Keratinocyte (primary cell): ENCODE results near the gene GTF2IRD1. TPM values are rescaled to one million over a fixed set of nuclear protein-coding genes. Genes with fewer than 3 reads are reported as not detected.

Source experiments
- DNase-seq: peaks from one replicate; pipeline ENCODE4 v3.0.0-alpha.2; 2011; ENCODE audit warnings: low read depth, missing footprints, low spot score
- FAIRE-seq: peaks from 2 replicates; lab custom pipeline; 2011; peaks lifted over from hg19 to GRCh38; lab: Jason Lieb, UNC
- H2AFZ ChIP-seq: 2 replicates; pipeline ENCODE4 v1.6.0; 2012; ENCODE audit warnings: low read length, control low read depth, inconsistent platforms; ENCODE audit not compliant: control insufficient read depth
- H3K27ac ChIP-seq: 2 replicates; pipeline ENCODE4 v1.5.1; 2011; ENCODE audit warnings: low read length; ENCODE audit not compliant: control insufficient read depth, insufficient read depth
- H3K27me3 ChIP-seq: 3 replicates; pipeline ENCODE4 v1.6.0; 2011; ENCODE audit warnings: low read length; ENCODE audit not compliant: control insufficient read depth, insufficient read depth; ENCODE audit errors: extremely low read depth
- H3K36me3 ChIP-seq, 2 experiments: 2 replicates in 1 of 2; 3 replicates in 1 of 2; pipeline ENCODE4 v1.5.1; 2011; ENCODE audit warnings: low read length in 2 of 2, mild to moderate bottlenecking in 1 of 2; ENCODE audit not compliant: control insufficient read depth in 2 of 2, insufficient read depth in 2 of 2; ENCODE audit errors: extremely low read depth in 1 of 2
- H3K4me1 ChIP-seq: 3 replicates; pipeline ENCODE4 v1.5.1; 2011; ENCODE audit warnings: low read length; ENCODE audit not compliant: control insufficient read depth, insufficient read depth; ENCODE audit errors: extremely low read depth
- H3K4me2 ChIP-seq: 3 replicates; pipeline ENCODE4 v1.6.0; 2011; ENCODE audit warnings: low read depth, low read length; ENCODE audit not compliant: control insufficient read depth, insufficient read depth; ENCODE audit errors: extremely low read depth
- H3K4me3 ChIP-seq, 3 experiments: fragments of 200-600 bp in 1 of 3; sonication (generic) in 1 of 3; 2 replicates in 2 of 3; 3 replicates in 1 of 3; pipeline ENCODE4 v1.5.1; 2011 to 2016; ENCODE audit warnings: low read length in 3 of 3, mild to moderate bottlenecking in 3 of 3, control low read depth in 2 of 3, inconsistent platforms in 1 of 3, low read depth in 1 of 3, mixed read lengths in 1 of 3, mixed run types in 1 of 3, moderate library complexity in 1 of 3; ENCODE audit not compliant: control insufficient read depth in 2 of 3, insufficient read depth in 2 of 3; ENCODE audit errors: extremely low read depth in 1 of 3
- H3K79me2 ChIP-seq: 2 replicates; pipeline ENCODE4 v1.6.0; 2012; ENCODE audit warnings: low read length; ENCODE audit not compliant: control insufficient read depth, insufficient read depth
- H3K9ac ChIP-seq: 3 replicates; pipeline ENCODE4 v1.6.0; 2011; ENCODE audit warnings: low read length; ENCODE audit not compliant: control insufficient read depth, insufficient read depth; ENCODE audit errors: extremely low read depth
- H3K9me1 ChIP-seq: 3 replicates; pipeline ENCODE4 v1.6.0; 2011; ENCODE audit warnings: low read length; ENCODE audit not compliant: control insufficient read depth, insufficient read depth; ENCODE audit errors: extremely low read depth
- H3K9me3 ChIP-seq: 2 replicates; pipeline ENCODE4 v1.5.1; 2012; ENCODE audit warnings: low read depth, low read length; ENCODE audit not compliant: control insufficient read depth
- H4K20me1 ChIP-seq: 3 replicates; pipeline ENCODE4 v1.6.0; 2011; ENCODE audit warnings: low read length; ENCODE audit not compliant: control insufficient read depth, insufficient read depth; ENCODE audit errors: extremely low read depth
- CTCF ChIP-seq, 3 experiments: IDR thresholded peaks in 1 of 3; conservative IDR thresholded peaks in 1 of 3; optimal IDR thresholded peaks in 1 of 3; 2 replicates in 2 of 3; 3 replicates in 1 of 3; pipeline versions ENCODE3 to v1.5.1; 2011; ENCODE audit warnings: low read length in 3 of 3, mild to moderate bottlenecking in 3 of 3, moderate library complexity in 2 of 3, control low read depth in 1 of 3, inconsistent platforms in 1 of 3; ENCODE audit not compliant: insufficient read depth in 2 of 3; ENCODE audit errors: extremely low read depth in 1 of 3
- EZH2 ChIP-seq: IDR thresholded peaks from one replicate; pipeline ENCODE4 v1.6.1; 2012; ENCODE audit warnings: inconsistent platforms, mild to moderate bottlenecking, low read length, moderate library complexity
- dilution Hi-C: fragments of 300-500 bp; cut with MboI; formaldehyde crosslinking; loops from one replicate; pipeline ENCODE4 v1.7.0; 2020; ENCODE audit warnings: low sequenced_read_pairs; ENCODE audit not compliant: extremely low pct_ligation_motif_present
- polyA minus RNA-seq, 3 experiments: library from RNA; depleted of rRNA, polyadenylated mRNA; stranded (reverse); fragments of >200 nt; gene quantifications; 1 replicate in 1 of 3; 2 replicates in 1 of 3; 3 replicates in 1 of 3; pipeline ENCODE4 v1.2.3, GENCODE V29; 2011
- polyA plus RNA-seq, 5 experiments: library from polyadenylated mRNA; depleted of rRNA in 3 of 5; stranded (reverse) in 3 of 5; stranded (forward) in 1 of 5; unstranded in 1 of 5; fragments of >200 nt; gene quantifications; 1 replicate in 1 of 5; 2 replicates in 3 of 5; 3 replicates in 1 of 5; pipeline versions ENCODE4 v1.2.1 to v1.2.3, GENCODE V29; 2011 to 2012; ENCODE audit warnings: missing spikeins in 2 of 5, low read depth in 1 of 5, low replicate concordance in 1 of 5

Gene GTF2IRD1
- 17.4 to 24.7 TPM (median 19.4 TPM) in 3 replicates for polyA plus RNA-seq
- polyA plus RNA-seq (2011; ENCODE audit: low read depth) = 15.9 TPM
- 16.3 and 18.8 TPM in 2 replicates for polyA plus RNA-seq (2011; cell fraction: cytosol; rRNA removed)
- 39.1 and 49.9 TPM in 2 replicates for polyA plus RNA-seq (2011; cell fraction: nucleus; rRNA removed)
- polyA plus RNA-seq (2012; ENCODE audit: low replicate concordance) = 24.8 and 58.6 TPM in 2 replicates
- polyA minus RNA-seq = 10.3 to 28.8 TPM (median 15.3 TPM) in 3 replicates
- 22.8 TPM for polyA minus RNA-seq (2011; cell fraction: cytosol; rRNA and poly(A)+ RNA removed)
- polyA minus RNA-seq (2011; cell fraction: nucleus; rRNA and poly(A)+ RNA removed) = 20.5 and 28.0 TPM in 2 replicates

DNA sequence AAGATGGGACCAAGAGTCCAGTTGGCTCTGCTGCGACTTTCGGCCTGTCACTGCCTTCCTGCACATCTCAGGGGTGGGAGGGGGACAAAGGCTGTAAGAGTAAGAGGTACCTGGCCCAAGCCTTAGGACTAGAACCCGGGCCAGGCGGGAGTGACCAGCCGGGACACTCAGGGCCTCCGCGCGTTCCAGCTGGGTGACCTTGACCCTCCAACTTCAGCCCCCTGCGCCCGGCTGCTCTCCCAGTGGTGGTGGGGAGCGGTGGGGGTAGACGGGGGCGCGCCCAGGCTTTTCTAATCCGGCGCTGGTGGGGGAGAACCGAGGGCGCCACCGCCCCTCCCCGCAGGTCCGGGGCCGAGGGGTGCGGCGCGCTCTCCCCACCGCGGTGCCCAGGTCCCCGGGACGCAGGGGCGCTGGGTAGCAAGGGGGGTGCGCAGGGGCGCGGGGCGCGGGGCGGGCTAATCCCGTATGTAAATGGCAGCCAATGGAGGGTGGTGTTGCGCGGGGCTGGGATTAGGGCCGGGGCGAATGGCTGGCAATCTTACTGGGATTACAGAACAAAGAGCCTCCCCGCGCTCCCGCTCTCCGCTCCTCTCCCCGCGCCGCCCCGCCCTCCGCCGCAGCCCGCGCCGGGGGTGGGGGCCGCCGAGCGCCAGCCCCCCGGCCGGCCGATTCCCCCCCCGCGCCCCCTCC lies at the start of gene GTF2IRD1:
GTF2IRD1 (plus strand) TSS at position 585 of the 690 bp plus-strand sequence. CDS start 54,175 bp downstream, outside the sequence.
- dilution Hi-C loops = no loop called here
- no peaks in the 10 kb centered on the region for H3K9me3 ChIP-seq
- DNase-seq = no peak
- H3K4me3 ChIP-seq = peak within 1 kb of the TSS; percentile 73 to 76 (median 74)
- no peaks in the 10 kb centered on the region for H3K9me1 ChIP-seq
- peak within 1 kb of the TSS; percentile 89 for H3K4me2 ChIP-seq
- no peaks in the 10 kb centered on the region for H4K20me1 ChIP-seq
- peak within 1 kb of the TSS; percentile 97 for H3K27ac ChIP-seq
- H3K9ac ChIP-seq = peak within 1 kb of the TSS; percentile 78
- no peaks in the 10 kb centered on the region for H3K36me3 ChIP-seq
- H2AFZ ChIP-seq = peak within 1 kb of the TSS; percentile 66
- no peaks in the 10 kb centered on the region for H3K27me3 ChIP-seq
- TF ChIP-seq EZH2 (no peak), CTCF (optimal IDR thresholded peaks at IDR 0.05 in 1 of 3, IDR thresholded peaks at IDR 0.05 in 1 of 3, conservative IDR thresholded peaks at IDR 0.05 in 1 of 3; ENCODE audit: extremely low read depth in 1 of 3, insufficient read depth in 2 of 3, low read length in 3 of 3) (no peak)
- H3K4me1 ChIP-seq = peaks cover 20% of the 10 kb centered on the region
- no peak for FAIRE-seq
- peaks cover 27% of the 10 kb centered on the region for H3K79me2 ChIP-seq

DNA sequence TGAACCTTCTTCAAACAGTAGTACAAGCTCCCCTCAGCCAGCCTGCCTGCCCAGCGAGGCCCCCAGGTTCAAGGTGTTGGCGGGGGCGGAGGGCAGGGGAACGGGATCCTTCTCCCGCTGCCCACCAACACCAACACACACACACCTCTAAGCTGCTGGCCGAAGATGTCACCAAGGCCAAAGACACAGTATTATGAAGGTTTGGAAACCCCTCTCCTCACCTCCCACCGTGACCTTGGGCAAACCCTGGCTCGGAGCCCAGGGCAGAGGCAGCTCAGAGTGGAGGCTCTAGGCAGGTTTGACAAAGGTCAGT lies 49.4 kb upstream of the GTF2IRD1 start:
- DNase-seq = no peak
- H3K4me3 ChIP-seq = no peak overlapping the region
- no peaks in the 10 kb centered on the region for H3K27me3 ChIP-seq
- no peaks in the 10 kb centered on the region for H3K4me1 ChIP-seq
- H4K20me1 ChIP-seq = no peaks in the 10 kb centered on the region
- H3K9me3 ChIP-seq = no peaks in the 10 kb centered on the region
- no peak for TF ChIP-seq CTCF (optimal IDR thresholded peaks at IDR 0.05 in 1 of 3, IDR thresholded peaks at IDR 0.05 in 1 of 3, conservative IDR thresholded peaks at IDR 0.05 in 1 of 3; ENCODE audit: extremely low read depth in 1 of 3, insufficient read depth in 2 of 3, low read length in 3 of 3)
- no peak overlapping the region for H2AFZ ChIP-seq
- dilution Hi-C loops = no loop called here
- no peak overlapping the region for H3K9ac ChIP-seq
- no peak for FAIRE-seq
- no peak overlapping the region for H3K4me2 ChIP-seq
- H3K36me3 ChIP-seq = peaks cover 0 to 7% of the 10 kb centered on the region in 2 experiments
- no peaks in the 10 kb centered on the region for H3K79me2 ChIP-seq
- no peak overlapping the region for H3K27ac ChIP-seq
- no peaks in the 10 kb centered on the region for H3K9me1 ChIP-seq
